SU-DHL-6 (cell line): ENCODE data around the gene ATP9B.

ENCODE experiments used
- H2AFZ ChIP-seq: fragments of 200-600 bp; sonication (generic); 2 replicates; pipeline ENCODE4 v1.6.1; 2014; ENCODE audit warnings: low read depth, mild to moderate bottlenecking, moderate library complexity, mixed read lengths, antibody characterized with exemption, low read length; ENCODE audit not compliant: severe bottlenecking
- H3F3A ChIP-seq: fragments of 200-600 bp; shearing (Covaris generic); 2 replicates; pipeline ENCODE4 v1.6.0; 2016; ENCODE audit warnings: antibody characterized with exemption, mild to moderate bottlenecking; ENCODE audit not compliant: insufficient read depth
- H3K27ac ChIP-seq: fragments of 200-600 bp; sonication (generic); 2 replicates; pipeline ENCODE4 v1.5.1; 2016; ENCODE audit warnings: low read depth, mild to moderate bottlenecking, low read length, moderate library complexity, mixed read lengths
- H3K27me3 ChIP-seq: fragments of 200-600 bp; sonication (generic), shearing (Covaris generic); 2 replicates; pipeline ENCODE4 v1.6.0; 2014; ENCODE audit warnings: mild to moderate bottlenecking, low read length
- H3K36me3 ChIP-seq: fragments of 200-600 bp; sonication (generic); 2 replicates; pipeline ENCODE4 v1.6.1; 2014; ENCODE audit warnings: mild to moderate bottlenecking, low read length, mixed read lengths
- H3K4me2 ChIP-seq: fragments of 300-600, 200-600 bp; shearing (Covaris generic), sonication (generic); 2 replicates; pipeline ENCODE4 v1.6.0; 2014; ENCODE audit warnings: low read length, low read depth, mild to moderate bottlenecking; ENCODE audit not compliant: poor library complexity, severe bottlenecking
- H3K4me3 ChIP-seq: fragments of 200-600 bp; sonication (generic); 2 replicates; pipeline ENCODE4 v1.5.1; 2014; ENCODE audit warnings: antibody characterized with exemption, low read length, mild to moderate bottlenecking, mixed read lengths; ENCODE audit not compliant: insufficient read depth, poor library complexity, severe bottlenecking
- H3K79me2 ChIP-seq: fragments of 200-600 bp; sonication (generic); 2 replicates; pipeline ENCODE4 v1.6.1; 2014; ENCODE audit warnings: mild to moderate bottlenecking, low read length, moderate library complexity; ENCODE audit not compliant: insufficient read depth
- H3K9ac ChIP-seq: fragments of 200-600 bp; sonication (generic); 2 replicates; pipeline ENCODE4 v1.7.0; 2014; ENCODE audit warnings: mild to moderate bottlenecking, low read length
- H3K9me2 ChIP-seq: fragments of 200-600 bp; sonication (generic); replicated peaks from 2 replicates; pipeline ENCODE4 v1.6.1; 2014; ENCODE audit warnings: low read length; ENCODE audit not compliant: insufficient read depth
- H3K9me3 ChIP-seq: fragments of 200-600 bp; sonication (generic); 2 replicates; pipeline ENCODE4 v1.6.1; 2014; ENCODE audit warnings: low read length, mixed read lengths; ENCODE audit not compliant: insufficient read depth
- H4K20me1 ChIP-seq: fragments of 200-600 bp; sonication (generic); 2 replicates; pipeline ENCODE4 v1.6.1; 2014; ENCODE audit warnings: low read depth, mild to moderate bottlenecking, antibody characterized with exemption, low read length, moderate library complexity, mixed read lengths
- EZH2phosphoT487 ChIP-seq: fragments of 200-600 bp; sonication (generic), shearing (Covaris generic); conservative IDR thresholded peaks from 2 replicates; pipeline ENCODE4 v1.6.1; 2018; ENCODE audit warnings: mild to moderate bottlenecking, antibody characterized with exemption, low read length, moderate library complexity, mixed read lengths
- TF ChIP-seq, protein P1 (sequence below): fragments of 200-600 bp; sonication (generic); IDR thresholded peaks from one replicate; pipeline ENCODE4 v1.5.1; 2017; ENCODE audit warnings: antibody characterized with exemption, mild to moderate bottlenecking, low read length, moderate library complexity; ENCODE audit not compliant: insufficient read depth, poor library complexity, severe bottlenecking

The ATP9B gene

GRCh38 chr18:79058007-79058406, 11.2 kb upstream of the ATP9B start:
- H2AFZ ChIP-seq = no peak overlapping the region
- no peaks in the 10 kb centered on the region for H3K36me3 ChIP-seq
- H3K27ac ChIP-seq = no peak overlapping the region
- no peaks in the 10 kb centered on the region for H3F3A ChIP-seq
- no peaks in the 10 kb centered on the region for H3K9me2 ChIP-seq
- H3K4me2 ChIP-seq = no peak overlapping the region
- no peaks in the 10 kb centered on the region for H3K27me3 ChIP-seq
- no peak for TF ChIP-seq EZH2phosphoT487
- TF ChIP-seq, protein P1, sequence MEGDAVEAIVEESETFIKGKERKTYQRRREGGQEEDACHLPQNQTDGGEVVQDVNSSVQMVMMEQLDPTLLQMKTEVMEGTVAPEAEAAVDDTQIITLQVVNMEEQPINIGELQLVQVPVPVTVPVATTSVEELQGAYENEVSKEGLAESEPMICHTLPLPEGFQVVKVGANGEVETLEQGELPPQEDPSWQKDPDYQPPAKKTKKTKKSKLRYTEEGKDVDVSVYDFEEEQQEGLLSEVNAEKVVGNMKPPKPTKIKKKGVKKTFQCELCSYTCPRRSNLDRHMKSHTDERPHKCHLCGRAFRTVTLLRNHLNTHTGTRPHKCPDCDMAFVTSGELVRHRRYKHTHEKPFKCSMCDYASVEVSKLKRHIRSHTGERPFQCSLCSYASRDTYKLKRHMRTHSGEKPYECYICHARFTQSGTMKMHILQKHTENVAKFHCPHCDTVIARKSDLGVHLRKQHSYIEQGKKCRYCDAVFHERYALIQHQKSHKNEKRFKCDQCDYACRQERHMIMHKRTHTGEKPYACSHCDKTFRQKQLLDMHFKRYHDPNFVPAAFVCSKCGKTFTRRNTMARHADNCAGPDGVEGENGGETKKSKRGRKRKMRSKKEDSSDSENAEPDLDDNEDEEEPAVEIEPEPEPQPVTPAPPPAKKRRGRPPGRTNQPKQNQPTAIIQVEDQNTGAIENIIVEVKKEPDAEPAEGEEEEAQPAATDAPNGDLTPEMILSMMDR = no peak
- H4K20me1 ChIP-seq = no peaks in the 10 kb centered on the region
- H3K4me3 ChIP-seq = no peak overlapping the region
- H3K9me3 ChIP-seq = no peaks in the 10 kb centered on the region
- H3K79me2 ChIP-seq = no peaks in the 10 kb centered on the region
- no peak overlapping the region for H3K9ac ChIP-seq

DNA sequence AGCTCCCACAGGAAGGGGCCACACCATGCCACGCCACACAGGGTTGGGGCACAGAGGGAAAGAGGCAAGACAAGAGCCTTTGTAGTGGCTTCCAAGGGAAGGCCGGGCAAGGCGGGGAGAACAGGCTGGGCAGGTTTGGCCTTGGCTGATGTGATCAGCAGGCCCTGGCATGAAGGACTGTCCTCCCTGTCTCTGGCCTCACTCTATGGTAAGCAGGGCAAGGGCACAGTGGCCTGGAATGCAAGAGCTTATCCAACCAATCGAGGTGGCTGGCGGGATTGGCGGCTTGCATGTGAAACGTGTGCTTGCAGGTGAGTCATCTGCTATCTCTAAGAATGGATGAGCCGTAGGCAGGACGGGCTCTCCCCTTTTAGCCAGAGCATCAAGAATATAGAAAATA, 6.4 kb upstream of the ATP9B start:
- no peak overlapping the region for H3K9ac ChIP-seq
- H3K36me3 ChIP-seq = no peaks in the 10 kb centered on the region
- TF ChIP-seq, protein P1 = no peak
- TF ChIP-seq EZH2phosphoT487 = no peak
- H3K4me3 ChIP-seq = no peak overlapping the region
- H3K27ac ChIP-seq = no peak overlapping the region
- no peaks in the 10 kb centered on the region for H3K27me3 ChIP-seq
- H3K9me3 ChIP-seq = no peaks in the 10 kb centered on the region
- no peaks in the 10 kb centered on the region for H4K20me1 ChIP-seq
- H2AFZ ChIP-seq = no peak overlapping the region
- no peaks in the 10 kb centered on the region for H3K9me2 ChIP-seq
- no peak overlapping the region for H3K4me2 ChIP-seq
- H3F3A ChIP-seq = peaks cover under 1% of the 10 kb centered on the region; the same call in 1 of the 2 replicates
- H3K79me2 ChIP-seq = no peaks in the 10 kb centered on the region

GRCh38 chr18:79064228-79064627, 5.0 kb upstream of the ATP9B start:
- no peak overlapping the region for H3K4me2 ChIP-seq
- no peaks in the 10 kb centered on the region for H3K9me3 ChIP-seq
- no peak overlapping the region for H2AFZ ChIP-seq
- peaks cover 10% of the 10 kb centered on the region for H3F3A ChIP-seq
- no peaks in the 10 kb centered on the region for H3K27me3 ChIP-seq
- H3K4me3 ChIP-seq = no peak overlapping the region
- no peak for TF ChIP-seq EZH2phosphoT487
- TF ChIP-seq, protein P1 = no peak
- H3K79me2 ChIP-seq = no peaks in the 10 kb centered on the region
- no peak overlapping the region for H3K27ac ChIP-seq
- H3K9me2 ChIP-seq = no peaks in the 10 kb centered on the region
- H4K20me1 ChIP-seq = no peaks in the 10 kb centered on the region
- no peaks in the 10 kb centered on the region for H3K36me3 ChIP-seq
- H3K9ac ChIP-seq = no peak overlapping the region
